HG03442 (cell line): Measurements from ENCODE around the gene OR51M1.

Source experiments
- ATAC-seq: cut with Tn5 transposase; IDR thresholded peaks from one replicate; pipeline ENCODE4 v1.9.1; 2021; ENCODE audit warnings: mild to moderate bottlenecking, moderate library complexity; ENCODE audit not compliant: unreplicated experiment

Gene OR51M1

DNA sequence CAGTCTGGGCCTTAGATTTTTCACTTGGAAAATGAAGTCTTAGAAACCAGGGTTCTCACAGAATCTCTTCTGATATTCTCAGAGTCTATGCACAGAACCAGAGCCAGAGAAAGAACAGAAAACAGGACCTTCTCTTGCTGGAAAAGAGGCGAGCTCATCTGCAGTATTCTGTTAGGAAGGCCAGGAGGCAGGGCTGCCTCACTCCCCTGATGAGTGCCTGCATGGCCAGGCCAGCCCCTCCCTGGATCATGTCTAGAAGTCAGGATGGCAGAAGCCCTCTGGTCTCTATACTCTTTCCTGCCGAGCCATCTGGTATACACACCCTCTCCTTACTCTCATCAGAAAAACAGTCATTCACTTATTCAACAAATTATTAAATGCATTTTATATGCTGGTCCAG is 723 bp downstream of the OR51M1 start:
- ATAC-seq, result no peak

DNA sequence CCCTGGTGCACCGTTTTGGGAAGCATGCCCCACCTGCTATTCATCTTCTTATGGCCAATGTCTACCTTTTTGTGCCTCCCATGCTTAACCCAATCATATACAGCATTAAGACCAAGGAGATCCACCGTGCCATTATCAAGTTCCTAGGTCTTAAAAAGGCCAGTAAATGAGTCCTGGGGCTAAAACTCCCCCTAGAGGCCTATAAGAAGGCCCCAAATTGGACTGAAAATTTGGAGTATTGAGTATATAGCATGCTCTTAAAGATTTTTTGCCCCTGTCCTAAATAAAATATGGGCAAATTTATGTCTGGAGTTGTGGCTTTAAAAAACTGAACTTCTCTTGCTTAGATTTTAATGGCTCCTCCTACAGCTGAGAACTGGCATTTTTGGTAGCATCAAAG is 6.6 kb downstream of the OR51M1 start:
- ATAC-seq, result no peak

DNA sequence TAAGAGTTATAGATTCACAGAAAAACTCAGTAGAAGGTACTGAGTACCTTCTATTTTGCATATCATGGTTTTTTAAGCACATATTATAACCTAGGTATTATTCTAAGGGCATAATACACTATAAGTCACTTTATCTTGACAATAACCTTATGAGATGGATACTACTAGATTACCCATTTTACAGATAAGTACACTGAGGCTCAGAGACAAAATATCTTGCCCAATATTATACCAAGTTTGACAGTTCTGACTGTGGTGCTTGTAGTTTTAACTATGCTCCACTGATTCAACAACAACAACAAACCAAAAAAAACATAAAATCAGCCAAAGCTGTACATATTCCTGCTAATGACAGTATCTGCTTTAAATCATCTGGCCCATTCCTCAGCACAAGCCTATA is 10.5 kb downstream of the OR51M1 start:
- ATAC-seq, result no peak

DNA sequence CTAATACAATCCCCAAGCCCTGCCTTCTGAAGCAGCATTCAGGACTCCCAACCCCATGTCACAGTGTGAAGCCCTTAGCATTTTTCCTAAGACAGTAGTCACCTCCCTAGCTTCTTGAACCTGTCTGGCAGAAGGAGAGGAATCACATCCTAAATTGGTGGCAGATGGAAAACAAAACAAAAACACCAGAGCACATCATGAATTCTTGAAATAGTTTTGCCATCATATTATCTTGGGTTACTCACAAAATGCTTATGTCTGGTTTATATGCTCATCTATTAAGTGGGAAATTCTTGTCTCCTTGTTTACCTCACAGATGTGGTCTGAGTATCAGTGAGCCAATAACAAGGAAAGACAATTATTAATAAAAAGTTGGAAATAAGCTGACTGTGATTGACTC is 15.3 kb downstream of the OR51M1 start:
- ATAC-seq, result no peak

DNA sequence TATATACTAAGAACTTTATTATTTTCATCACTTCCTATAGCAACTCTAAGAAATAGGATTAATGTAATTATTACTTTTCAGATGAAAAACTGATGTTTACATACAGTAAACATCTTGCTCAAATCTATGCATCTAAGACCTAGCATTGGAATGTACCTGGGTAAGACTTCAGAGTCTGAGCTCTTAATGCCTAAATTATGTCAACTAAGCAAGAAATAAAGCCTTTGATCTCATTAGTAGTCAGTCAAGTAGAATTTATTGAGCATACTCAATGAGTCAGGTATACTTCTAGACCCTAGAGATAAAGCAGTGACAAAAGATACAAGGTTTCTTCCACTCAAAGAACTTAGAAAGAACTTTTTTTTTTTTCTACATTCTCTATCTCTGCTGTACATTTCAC is 21.6 kb downstream of the OR51M1 start:
- no peak for ATAC-seq

DNA sequence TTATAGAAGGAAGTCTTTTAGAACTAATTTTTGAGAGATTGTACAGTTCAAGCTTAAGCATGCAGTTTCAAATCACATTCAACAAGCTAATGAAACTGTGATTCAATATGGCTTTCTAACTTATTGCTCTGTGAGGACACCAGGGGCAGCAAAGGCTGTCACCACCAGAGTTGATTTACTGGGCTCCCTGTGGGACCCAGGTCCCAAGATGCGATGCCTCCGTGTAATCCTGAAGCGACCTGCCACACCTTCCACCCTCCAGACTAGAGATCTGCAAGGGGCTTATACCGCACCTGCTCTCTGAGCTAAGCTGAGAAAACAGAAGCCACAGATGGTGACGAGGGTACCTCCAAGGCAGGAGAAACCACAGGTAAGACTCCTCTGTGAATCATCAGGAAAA is 37.4 kb downstream of the OR51M1 start:
- no peak for ATAC-seq

DNA sequence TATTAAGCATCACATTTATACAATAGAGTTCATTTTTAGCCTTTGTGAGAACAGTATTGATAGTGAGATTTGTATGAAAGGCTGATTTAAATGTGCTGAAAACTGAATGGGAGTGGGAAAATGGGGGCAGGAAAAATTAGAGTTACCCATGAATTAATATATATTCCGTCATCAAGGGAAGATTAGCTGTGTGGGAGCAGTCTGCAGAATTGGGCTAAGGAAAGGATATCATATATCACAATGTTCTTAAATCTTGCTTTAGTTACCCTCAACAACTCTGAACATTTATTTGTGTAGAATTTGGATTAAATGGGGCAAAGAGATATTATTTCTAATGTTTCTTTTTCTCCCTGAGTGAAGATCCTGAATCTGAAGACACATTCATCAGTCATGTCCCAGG is 38.2 kb downstream of the OR51M1 start, which contains the start of gene OR51Q1:
TSS of gene OR51Q1 (plus strand) at position 301 of the 400 bp plus-strand sequence. CDS start at position 391, 90 bp downstream.
- no peak for ATAC-seq

DNA sequence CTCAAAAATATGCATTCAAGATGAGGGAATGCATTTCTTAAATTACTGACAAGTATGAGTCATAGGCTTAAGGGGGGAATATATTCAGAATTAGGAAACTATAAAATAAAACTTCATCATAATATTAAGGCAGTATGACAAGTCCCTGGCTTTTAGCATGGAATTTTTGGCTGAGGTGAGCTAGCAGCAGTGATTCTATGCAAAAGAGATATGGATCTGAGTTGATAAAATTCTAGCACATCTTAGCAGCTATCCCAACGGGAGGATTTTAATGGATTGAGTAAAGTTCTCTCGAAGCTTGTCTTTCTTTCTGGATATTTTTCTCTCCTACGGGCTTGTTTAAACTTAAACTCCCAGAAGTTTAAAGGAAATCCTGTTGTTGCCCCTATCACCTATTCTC is 39.5 kb downstream of the OR51M1 start:
- no peak for ATAC-seq

DNA sequence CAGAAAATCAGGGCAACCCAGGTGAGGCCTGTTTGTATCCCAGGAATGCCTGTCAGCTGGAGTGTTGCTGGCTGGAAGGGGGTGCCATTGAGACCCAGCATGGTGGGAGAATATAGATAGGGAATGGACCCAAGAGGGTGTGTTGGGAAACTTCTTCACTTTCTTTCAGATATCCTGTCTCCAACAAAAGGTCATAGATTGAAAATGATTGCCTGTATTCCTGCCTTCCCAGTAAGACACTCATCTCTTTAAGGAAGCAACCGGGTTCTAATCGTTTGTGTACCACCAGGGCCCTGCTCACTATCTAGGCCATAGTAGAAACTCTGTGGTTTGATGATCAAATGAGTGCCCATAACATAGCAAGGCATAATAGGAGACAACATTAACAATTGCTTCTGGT is 57.8 kb downstream of the OR51M1 start, which contains the start of gene OR51I1:
TSS of gene OR51I1 (minus strand) at position 101 of the 400 bp plus-strand sequence. CDS start at position 101, 0 bp downstream.
- no peak for ATAC-seq
